ENCODE results near the gene ANKZF1. TPM values are rescaled to one million over a fixed set of nuclear protein-coding genes. Genes with fewer than 3 reads are reported as not detected.

ANKZF1 gene
- total and polyA plus RNA-seq, 8 donors: 27.8 to 263 (median 49.7) TPM

- H3K9me3 ChIP-seq: no peaks in the 10 kb centered on the region
- H3K27me3 ChIP-seq: no peaks in the 10 kb centered on the region
- DNase-seq: peak; percentile 94
- peaks cover 14 to 43% (median 28%) of the 10 kb centered on the region in 4 donors for H3K36me3 ChIP-seq
- peak overlapping the region; percentile 13 to 41 (median 22) for H3K4me3 ChIP-seq
- no peak for TF ChIP-seq EP300 (IDR thresholded peaks at IDR 0.05)
- peak; percentile 69 to 92 (median 83) for TF ChIP-seq POLR2AphosphoS5 (IDR thresholded peaks at IDR 0.05)
- TF ChIP-seq POLR2A (IDR thresholded peaks at IDR 0.05): peak in 1 of 4 donors; percentile 26
- TF ChIP-seq CTCF (IDR thresholded peaks at IDR 0.05): no peak
- 5 to 7% (median 6%) methylated on average over 6 to 7 of the region's 7 CpGs for WGBS, 5 donors
- peaks cover 79 to 100% (median 90%) of the 10 kb centered on the region in 4 donors for H3K4me1 ChIP-seq
- intact Hi-C loops (cut with DNase I; ENCODE audit: low total_unique reads): no loop called here
- H3K27ac ChIP-seq: peak overlapping the region; percentile 86 to 98 (median 94)
These were observed 19.8 kb downstream of the ANKZF1 start for GRCh38 chr2:219249203-219249980.

- peaks cover 86 to 99% (median 90%) of the 10 kb centered on the region in 4 donors for H3K4me1 ChIP-seq
- intact Hi-C loops (cut with DNase I; ENCODE audit: low total_unique reads): no loop called here
- H3K36me3 ChIP-seq: peaks cover 14 to 43% (median 28%) of the 10 kb centered on the region in 4 donors
- peak overlapping the region; percentile 86 to 98 (median 94) for H3K27ac ChIP-seq
- no peaks in the 10 kb centered on the region for H3K27me3 ChIP-seq
- 51 to 60% (median 60%) methylated on average over 22 of the region's 22 CpGs for WGBS, 5 donors
- no peaks in the 10 kb centered on the region for H3K9me3 ChIP-seq
- TF ChIP-seq POLR2A (IDR thresholded peaks at IDR 0.05) (no peak), POLR2AphosphoS5 (IDR thresholded peaks at IDR 0.05) (no peak), CTCF (IDR thresholded peaks at IDR 0.05) (no peak), EP300 (IDR thresholded peaks at IDR 0.05) (no peak)
- peak overlapping the region in 3 of 4 donors; percentile 13 to 41 (median 26) for H3K4me3 ChIP-seq
- no peak for DNase-seq
These were observed 20.6 kb downstream of the ANKZF1 start for GRCh38 chr2:219250049-219250781.

- TF ChIP-seq POLR2A (IDR thresholded peaks at IDR 0.05) (no peak), POLR2AphosphoS5 (IDR thresholded peaks at IDR 0.05) (no peak), EP300 (IDR thresholded peaks at IDR 0.05) (no peak), CTCF (IDR thresholded peaks at IDR 0.05) (no peak)
- 63 to 85% (median 83%) methylated on average over 6 of the region's 6 CpGs for WGBS, 5 donors
- no peak for DNase-seq
- peaks cover 77 to 85% (median 81%) of the 10 kb centered on the region in 4 donors for H3K4me1 ChIP-seq
- H3K27ac ChIP-seq: peak overlapping the region in 4 of 5 donors; percentile 92 to 98 (median 96)
- H3K27me3 ChIP-seq: no peaks in the 10 kb centered on the region
- H3K36me3 ChIP-seq: peaks cover 14 to 41% (median 28%) of the 10 kb centered on the region in 4 donors
- intact Hi-C loops (cut with DNase I; ENCODE audit: low total_unique reads): no loop called here
- peak overlapping the region in 3 of 4 donors; percentile 59 to 75 (median 70) for H3K4me3 ChIP-seq
- H3K9me3 ChIP-seq: no peaks in the 10 kb centered on the region
These were observed 22.1 kb downstream of the ANKZF1 start for GRCh38 chr2:219251656-219252055.

- WGBS, 5 donors: 52 to 70% (median 59%) methylated on average over 2 to 5 of the region's 5 CpGs
- Histone ChIP-seq H3K4me1 (peaks cover 75 to 81% (median 77%) of the 10 kb centered on the region in 4 donors), H3K4me3 (peak overlapping the region; percentile 59 to 75 (median 72)), H3K27ac (peak overlapping the region; percentile 53 to 98 (median 94)), H3K9me3 (no peaks in the 10 kb centered on the region), H3K27me3 (no peaks in the 10 kb centered on the region), H3K36me3 (peaks cover 14 to 37% (median 27%) of the 10 kb centered on the region in 4 donors)
- peak; percentile 22 to 40 for DNase-seq
- TF ChIP-seq EP300 (IDR thresholded peaks at IDR 0.05): no peak
- no peak for TF ChIP-seq POLR2AphosphoS5 (IDR thresholded peaks at IDR 0.05)
- TF ChIP-seq POLR2A (IDR thresholded peaks at IDR 0.05): no peak
- TF ChIP-seq CTCF (IDR thresholded peaks at IDR 0.05): no peak
- intact Hi-C loops (cut with DNase I; ENCODE audit: low total_unique reads): no loop called here
These were observed 22.5 kb downstream of the ANKZF1 start for GRCh38 chr2:219252084-219252483.
